HG03103 (cell line): ENCODE data around the gene RSPRY1.

ENCODE experiments used
- ATAC-seq: cut with Tn5 transposase; IDR thresholded peaks from one replicate; pipeline ENCODE4 v1.9.1; 2021; ENCODE audit warnings: low read depth; ENCODE audit not compliant: unreplicated experiment

Gene RSPRY1

GRCh38 chr16:57185945-57186871 lies at the start of gene RSPRY1, which contains the start of gene PSME3IP1:
RSPRY1 (plus strand) TSS chr16:57186329; CDS start chr16:57204659, 18,330 bp downstream.
PSME3IP1 (minus strand) TSS chr16:57186039; CDS start chr16:57173854, 12,185 bp downstream.
- peak; percentile 84 for ATAC-seq

GRCh38 chr16:57137043-57137442 lies 49.1 kb upstream of the RSPRY1 start:
- ATAC-seq: no peak

GRCh38 chr16:57137566-57138273 lies 48.4 kb upstream of the RSPRY1 start:
- ATAC-seq: no peak

- ATAC-seq: no peak
Observed at GRCh38 chr16:57138281-57138935, 47.7 kb upstream of the RSPRY1 start.

- no peak for ATAC-seq
Observed at GRCh38 chr16:57140931-57141668, 45.0 kb upstream of the RSPRY1 start.

- no peak for ATAC-seq
Observed at GRCh38 chr16:57141822-57142631, 44.1 kb upstream of the RSPRY1 start.

GRCh38 chr16:57143149-57143921 lies 42.8 kb upstream of the RSPRY1 start:
- ATAC-seq: no peak

- no peak for ATAC-seq
Observed at GRCh38 chr16:57144027-57144426, 42.1 kb upstream of the RSPRY1 start.

- no peak for ATAC-seq
Observed at GRCh38 chr16:57145046-57146021, 40.8 kb upstream of the RSPRY1 start.

GRCh38 chr16:57146040-57146647 lies 40.0 kb upstream of the RSPRY1 start:
- ATAC-seq: no peak

- ATAC-seq: no peak
Observed at GRCh38 chr16:57146735-57147134, 39.4 kb upstream of the RSPRY1 start.

GRCh38 chr16:57147381-57148221 lies 38.5 kb upstream of the RSPRY1 start:
- no peak for ATAC-seq

- no peak for ATAC-seq
Observed at GRCh38 chr16:57148481-57148880, 37.6 kb upstream of the RSPRY1 start.

- ATAC-seq: no peak
Observed at GRCh38 chr16:57149391-57149790, 36.7 kb upstream of the RSPRY1 start.

- ATAC-seq: no peak
Observed at GRCh38 chr16:57150682-57151330, 35.3 kb upstream of the RSPRY1 start.

GRCh38 chr16:57151369-57151768 lies 34.8 kb upstream of the RSPRY1 start:
- ATAC-seq: no peak
